PFSK-1 (cell line): ENCODE results near the gene RPS3.

Source experiments
- FOXP2 ChIP-seq: optimal IDR thresholded peaks from 2 replicates; pipeline ENCODE3; 2011; ENCODE audit warnings: borderline replicate concordance, control low read depth, inconsistent platforms; ENCODE audit not compliant: insufficient read depth; ENCODE audit errors: extremely low read length, extremely low read depth
- POLR2AphosphoS5 ChIP-seq: IDR thresholded peaks from 2 replicates; pipeline ENCODE4 v1.6.1; 2012; ENCODE audit warnings: low read depth, mild to moderate bottlenecking, control low read depth, low read length, moderate library complexity
- SIN3A ChIP-seq: IDR thresholded peaks from 2 replicates; pipeline ENCODE4 v1.6.1; 2012; ENCODE audit warnings: mild to moderate bottlenecking, low read length, moderate library complexity, borderline replicate concordance; ENCODE audit not compliant: insufficient read depth
- TAF1 ChIP-seq: IDR thresholded peaks from 2 replicates; pipeline ENCODE4 v1.6.1; 2012; ENCODE audit warnings: low read length, control low read depth, borderline replicate concordance; ENCODE audit not compliant: insufficient read depth

GRCh38 chr11:75376175-75376574 lies 23.1 kb upstream of the RPS3 start:
- TF ChIP-seq POLR2AphosphoS5 = no peak
- no peak for TF ChIP-seq FOXP2
- no peak for TF ChIP-seq TAF1
- no peak for TF ChIP-seq SIN3A
